Ureter (tissue), 1 donor: ENCODE measurements around the gene TXNDC2. TPM values are rescaled to one million over a fixed set of nuclear protein-coding genes. Genes with fewer than 3 reads are reported as not detected.

Experiments used
- DNase-seq: peaks from one replicate; pipeline ENCODE4 v3.0.0-alpha.2; 2020; ENCODE audit warnings: low spot score
- total RNA-seq: library from RNA; stranded (reverse); gene quantifications from one replicate; pipeline ENCODE4 v1.2.4, GENCODE V29; 2023
- donor health status: DM: yes; HTN: yes; CAD: no.

Gene TXNDC2
- total RNA-seq, 1 donor from 2014 or later: 0.21 TPM

- no peak for DNase-seq
These were observed 45.4 kb downstream of the TXNDC2 start for GRCh38 chr18:9931146-9931545.

DNA sequence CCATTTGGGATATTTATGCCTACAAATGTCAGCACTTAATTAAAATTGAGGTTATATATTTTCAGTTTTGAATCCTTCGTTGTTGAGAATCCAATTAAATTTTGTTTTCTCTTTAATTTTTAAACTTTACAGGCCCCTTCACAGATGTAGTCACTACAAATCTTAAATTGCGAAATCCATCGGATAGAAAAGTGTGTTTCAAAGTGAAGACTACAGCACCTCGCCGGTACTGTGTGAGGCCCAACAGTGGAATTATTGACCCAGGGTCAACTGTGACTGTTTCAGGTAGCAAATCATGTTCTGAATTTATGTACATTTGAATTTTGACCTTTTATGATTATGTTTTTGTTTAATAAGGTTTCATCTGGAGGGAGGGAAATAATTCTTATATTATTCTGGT lies 45.9 kb downstream of the TXNDC2 start:
- DNase-seq: no peak

GRCh38 chr18:9933865-9934264 lies 48.1 kb downstream of the TXNDC2 start:
- no peak for DNase-seq

GRCh38 chr18:9934274-9934673 lies 48.5 kb downstream of the TXNDC2 start:
- no peak for DNase-seq

Other genes with a start within 250 kb of the TXNDC2 start
- gene RAB31, start 177.7 kb upstream of the TXNDC2 start, total RNA-seq: 46.0 TPM
- 249 TPM for gene VAPA, start 28.0 kb downstream of the TXNDC2 start, total RNA-seq